Peyer's patch (tissue), 4 donors: Measurements from ENCODE around the gene SLC26A1.

ENCODE experiments used
- POLR2A ChIP-seq, 2 donors: fragments of 450-650 bp; IDR thresholded peaks; one replicate each; pipeline ENCODE4 v1.5.1; 2017; ENCODE audit warnings: antibody characterized with exemption in 2 of 2, mild to moderate bottlenecking in 2 of 2, moderate library complexity in 2 of 2
- TF ChIP-seq, protein P1 (sequence below), 6 experiments: fragments of 450-650 bp in 4 of 6; fragments of 200-600 bp in 2 of 6; sonication (generic) in 1 of 6; IDR thresholded peaks; one replicate each; pipeline ENCODE4 v1.5.1; 2017 to 2019; ENCODE audit warnings: antibody characterized with exemption in 6 of 6, mild to moderate bottlenecking in 3 of 6, moderate library complexity in 1 of 6

DNA sequence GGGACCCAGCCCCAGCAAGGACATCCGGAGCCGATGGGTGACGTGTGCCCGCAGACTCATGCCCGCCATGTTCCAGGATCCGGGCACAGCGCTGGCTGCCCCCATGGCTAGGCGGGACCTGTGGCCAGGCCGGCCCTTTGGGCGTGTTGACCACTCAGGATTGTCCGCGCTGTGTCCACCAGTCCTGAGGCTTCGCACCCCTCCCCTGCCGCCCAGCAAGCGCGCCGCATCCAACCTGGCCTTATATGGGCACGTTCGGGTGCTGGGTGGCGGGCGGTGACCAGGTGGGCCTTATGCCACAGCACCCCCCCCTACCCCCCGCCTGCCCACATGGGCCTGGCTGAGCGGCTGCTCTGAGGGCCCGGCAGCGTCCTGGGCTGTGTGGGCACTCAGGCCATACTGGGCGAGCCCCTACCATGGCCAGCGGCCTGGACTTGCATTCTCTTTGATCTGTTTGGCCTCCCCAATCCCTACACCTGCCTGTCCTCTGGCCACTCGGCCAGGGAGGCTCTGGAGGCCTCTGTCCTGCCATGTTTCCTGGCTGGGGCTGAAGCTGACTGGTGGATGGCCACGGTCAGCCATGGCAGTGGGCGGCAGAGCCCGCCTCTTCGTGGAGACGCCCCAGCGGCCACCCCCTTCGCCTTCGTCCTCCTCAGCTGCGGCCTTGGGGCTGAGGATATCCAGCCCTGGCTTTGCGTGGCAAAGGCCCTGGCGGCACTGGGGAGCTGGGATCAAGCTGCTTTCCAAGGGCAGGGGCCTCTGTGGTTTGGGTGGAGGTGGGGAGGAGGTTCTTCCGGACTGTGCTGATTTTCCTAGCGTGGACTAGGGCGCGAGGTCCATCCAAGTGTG is 20.2 kb upstream of the SLC26A1 start:
- no peak for TF ChIP-seq POLR2A (IDR thresholded peaks at IDR 0.05)
- TF ChIP-seq, protein P1, sequence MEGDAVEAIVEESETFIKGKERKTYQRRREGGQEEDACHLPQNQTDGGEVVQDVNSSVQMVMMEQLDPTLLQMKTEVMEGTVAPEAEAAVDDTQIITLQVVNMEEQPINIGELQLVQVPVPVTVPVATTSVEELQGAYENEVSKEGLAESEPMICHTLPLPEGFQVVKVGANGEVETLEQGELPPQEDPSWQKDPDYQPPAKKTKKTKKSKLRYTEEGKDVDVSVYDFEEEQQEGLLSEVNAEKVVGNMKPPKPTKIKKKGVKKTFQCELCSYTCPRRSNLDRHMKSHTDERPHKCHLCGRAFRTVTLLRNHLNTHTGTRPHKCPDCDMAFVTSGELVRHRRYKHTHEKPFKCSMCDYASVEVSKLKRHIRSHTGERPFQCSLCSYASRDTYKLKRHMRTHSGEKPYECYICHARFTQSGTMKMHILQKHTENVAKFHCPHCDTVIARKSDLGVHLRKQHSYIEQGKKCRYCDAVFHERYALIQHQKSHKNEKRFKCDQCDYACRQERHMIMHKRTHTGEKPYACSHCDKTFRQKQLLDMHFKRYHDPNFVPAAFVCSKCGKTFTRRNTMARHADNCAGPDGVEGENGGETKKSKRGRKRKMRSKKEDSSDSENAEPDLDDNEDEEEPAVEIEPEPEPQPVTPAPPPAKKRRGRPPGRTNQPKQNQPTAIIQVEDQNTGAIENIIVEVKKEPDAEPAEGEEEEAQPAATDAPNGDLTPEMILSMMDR (IDR thresholded peaks at IDR 0.05): no peak
